NCI-H2196 treated with DMSO at 0.1 percent for 48 hours (cell line): ENCODE results near the gene DNAJB7.
"Not testable (repeated sequence)": the region's sequence is repeated elsewhere in the genome, so short reads cannot be mapped to it uniquely, and the experiment has no call there.

Experiments
- DNase-seq: peaks from one replicate; lab custom pipeline; 2025; ENCODE audit not compliant: unreplicated experiment; lab: John Stamatoyannopoulos, UW

DNAJB7 gene

DNA sequence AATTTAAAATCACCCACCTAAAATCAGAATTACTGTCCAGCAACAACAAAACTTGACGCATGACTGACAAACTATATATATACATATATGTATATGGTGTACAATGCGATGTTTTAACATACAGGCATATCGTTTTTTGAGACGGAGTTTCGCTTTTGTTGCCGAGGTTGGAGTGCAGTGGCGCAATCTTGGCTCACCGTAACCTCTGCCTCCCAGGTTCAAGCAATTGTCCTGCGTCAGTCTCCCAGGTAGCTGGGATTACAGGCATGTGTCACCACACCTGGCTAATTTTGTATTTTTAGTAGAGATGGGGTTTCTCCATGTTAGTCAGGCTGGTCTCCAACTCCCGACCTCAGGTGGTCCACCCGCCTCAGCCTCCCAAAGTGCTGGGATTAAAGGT is 16.1 kb downstream of the DNAJB7 start:
- not testable (repeated sequence) for DNase-seq

DNA sequence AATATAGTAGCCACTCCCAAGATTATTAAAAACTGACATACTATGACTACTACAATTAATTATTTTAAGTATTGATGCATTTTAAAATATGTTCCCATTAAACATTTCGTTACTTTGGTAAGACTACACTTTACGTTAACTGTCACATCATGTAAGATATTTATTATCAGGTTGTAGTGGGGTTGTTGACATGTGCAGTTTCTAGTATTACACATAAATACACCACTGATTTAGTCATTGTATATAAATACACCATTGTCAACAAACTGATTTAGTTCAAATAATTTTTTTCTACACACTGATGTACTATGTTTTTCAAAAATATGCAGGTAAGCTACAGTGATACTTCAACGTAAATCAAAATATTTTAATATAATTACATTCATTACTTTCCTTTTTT is 17.0 kb downstream of the DNAJB7 start:
- no peak for DNase-seq

DNA sequence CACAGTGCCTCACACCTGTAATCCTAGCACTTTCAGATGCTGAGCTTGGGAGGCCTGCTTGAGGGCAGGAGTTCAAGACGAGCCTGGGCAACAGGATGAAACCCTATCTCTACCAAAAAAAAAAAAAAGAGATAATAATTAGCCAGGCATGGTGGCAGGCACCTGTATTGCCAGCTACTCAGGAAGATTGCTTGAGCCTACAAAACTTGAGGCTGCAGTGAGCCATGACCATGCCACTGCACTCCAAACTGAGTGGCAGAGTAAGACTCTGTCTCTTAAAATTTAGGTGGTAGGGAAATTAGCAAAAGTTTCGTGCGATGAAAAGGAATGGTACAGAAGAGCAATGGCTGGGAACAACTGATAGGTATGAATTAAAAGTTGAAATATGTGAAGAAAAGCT is 23.4 kb downstream of the DNAJB7 start:
- DNase-seq: no peak

DNA sequence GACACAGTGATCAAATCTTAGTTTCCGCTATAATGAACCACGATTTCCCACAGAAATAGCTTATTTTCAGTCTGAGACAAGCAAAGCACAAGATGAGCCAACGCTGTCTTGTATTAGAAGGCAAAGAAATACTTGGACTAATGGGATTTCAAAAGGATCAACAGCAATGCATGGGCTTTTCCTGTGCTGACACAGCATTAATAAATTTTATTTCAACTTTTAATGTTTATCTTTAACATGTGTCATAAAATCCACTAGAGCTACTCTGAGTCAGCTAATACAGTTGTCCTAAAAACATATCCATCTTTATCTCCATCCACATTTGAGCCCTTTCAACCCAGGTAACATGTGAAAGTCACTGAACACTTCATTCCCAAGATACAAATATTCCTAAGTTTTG is 27.3 kb downstream of the DNAJB7 start:
- no peak for DNase-seq

DNA sequence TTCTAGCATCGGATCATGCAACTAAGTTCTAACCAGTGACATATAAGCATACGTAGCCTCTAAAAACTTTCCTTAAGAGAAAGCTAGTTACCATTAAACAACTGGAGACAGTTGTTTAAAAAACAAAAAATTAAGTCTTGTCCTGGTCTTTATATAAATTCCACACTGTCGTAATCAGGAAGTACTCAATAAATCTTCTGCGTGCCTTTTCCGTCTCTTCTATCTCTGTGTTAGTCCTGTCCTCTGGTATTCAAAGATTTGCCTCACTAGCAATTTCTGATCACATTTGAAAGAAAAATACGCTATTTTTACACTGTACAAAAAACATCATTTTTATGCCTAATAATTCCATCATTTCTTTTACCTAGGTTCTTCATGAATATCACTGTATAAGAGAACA is 32.8 kb downstream of the DNAJB7 start:
- DNase-seq: no peak

DNA sequence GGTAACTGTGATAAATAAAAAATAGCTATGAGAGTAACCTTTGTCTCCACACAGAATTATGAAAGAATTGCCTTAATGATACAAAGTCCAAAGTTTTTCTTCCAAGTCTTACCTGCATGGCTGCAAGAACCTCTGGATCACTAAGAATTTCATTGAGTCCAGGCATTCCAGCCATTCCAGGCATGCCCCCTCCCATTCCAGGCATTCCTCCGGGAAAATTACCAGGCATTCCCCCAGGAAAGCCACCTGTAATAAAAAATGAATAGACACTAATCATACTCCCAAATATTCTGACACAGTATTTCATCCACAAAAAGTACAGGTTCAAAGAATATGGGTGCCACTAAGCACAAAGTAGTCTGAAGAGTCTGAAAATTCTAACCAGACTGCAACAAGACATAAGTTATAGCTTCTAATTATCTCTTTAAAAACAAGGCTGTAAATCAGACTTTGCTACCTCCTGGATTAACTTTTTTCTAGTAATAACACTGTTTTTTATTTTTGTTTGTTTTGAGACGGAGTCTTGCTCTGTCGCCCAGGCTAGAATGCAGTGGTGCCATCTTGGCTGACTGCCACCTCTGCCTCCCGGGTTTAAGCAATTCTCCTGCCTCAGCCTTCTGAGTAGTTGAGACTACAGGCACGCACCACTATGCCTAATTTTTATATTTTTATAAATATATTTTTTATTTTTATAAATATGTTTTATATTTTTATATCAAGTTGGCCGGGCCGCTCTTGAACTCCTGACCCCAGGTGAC is 34.8 kb downstream of the DNAJB7 start:
- DNase-seq: no peak

DNA sequence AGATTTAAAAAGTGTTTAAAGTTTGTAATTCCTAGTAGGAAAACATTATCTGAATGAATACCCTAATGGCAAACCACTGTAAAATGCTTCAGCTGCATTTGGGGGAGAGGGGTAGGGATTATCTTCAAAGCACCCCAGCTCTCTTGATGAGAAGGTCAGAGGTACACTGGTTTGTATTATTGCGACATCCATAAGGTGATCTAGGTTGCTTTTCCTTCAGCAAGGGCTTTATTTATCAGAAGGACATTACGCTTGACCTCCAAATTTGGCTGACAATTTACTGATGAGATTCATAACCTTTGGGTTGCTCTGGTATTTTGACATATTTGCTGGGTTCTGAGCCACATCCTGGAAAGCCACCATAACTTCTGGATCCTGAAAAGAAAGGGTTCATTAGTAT is 35.6 kb downstream of the DNAJB7 start:
- DNase-seq: not testable (repeated sequence)

DNA sequence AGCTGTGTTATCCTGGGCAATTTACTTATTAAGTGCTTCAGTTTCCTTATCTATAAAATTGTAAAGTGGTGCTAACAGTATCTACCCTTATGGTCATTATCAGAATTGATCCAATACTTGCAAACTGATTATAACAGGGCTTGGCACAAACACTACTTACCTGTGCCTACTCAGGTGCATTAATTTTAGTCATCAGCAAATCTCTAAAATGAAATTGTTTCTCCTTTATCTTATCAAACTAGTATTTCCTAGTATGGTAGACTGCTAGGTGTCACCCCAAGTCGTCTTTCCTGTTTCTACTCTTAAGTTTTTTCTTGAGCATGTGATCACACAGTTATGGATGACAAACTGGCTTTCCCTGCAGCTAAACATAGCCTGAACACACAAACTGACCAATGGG is 38.5 kb downstream of the DNAJB7 start:
- no peak for DNase-seq

DNA sequence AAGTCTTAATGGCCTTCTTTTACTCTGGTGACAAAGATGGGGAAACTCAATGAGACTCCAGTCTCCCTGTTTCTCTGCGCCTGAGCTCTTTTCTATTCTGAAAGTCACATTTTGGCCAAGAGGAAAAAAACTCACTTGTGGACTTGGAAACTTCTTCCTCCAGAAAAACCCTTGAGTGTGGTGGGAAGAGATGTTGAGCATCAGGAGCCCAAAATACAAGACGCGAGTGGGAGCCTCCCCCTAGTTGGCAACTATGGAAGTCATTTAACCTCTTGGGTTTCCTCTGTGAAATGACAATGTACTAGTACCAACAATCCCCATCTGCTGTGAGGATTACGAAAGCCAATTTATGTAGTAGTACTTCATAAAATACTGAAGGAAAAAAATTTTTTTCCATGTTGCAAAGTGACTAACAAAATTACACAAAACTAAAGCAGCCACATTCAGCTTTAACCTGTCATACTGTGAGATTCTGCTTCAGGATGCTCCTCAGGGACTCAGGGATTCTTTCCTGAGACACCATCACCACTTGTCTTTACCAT is 42.2 kb downstream of the DNAJB7 start:
- no peak for DNase-seq

DNA sequence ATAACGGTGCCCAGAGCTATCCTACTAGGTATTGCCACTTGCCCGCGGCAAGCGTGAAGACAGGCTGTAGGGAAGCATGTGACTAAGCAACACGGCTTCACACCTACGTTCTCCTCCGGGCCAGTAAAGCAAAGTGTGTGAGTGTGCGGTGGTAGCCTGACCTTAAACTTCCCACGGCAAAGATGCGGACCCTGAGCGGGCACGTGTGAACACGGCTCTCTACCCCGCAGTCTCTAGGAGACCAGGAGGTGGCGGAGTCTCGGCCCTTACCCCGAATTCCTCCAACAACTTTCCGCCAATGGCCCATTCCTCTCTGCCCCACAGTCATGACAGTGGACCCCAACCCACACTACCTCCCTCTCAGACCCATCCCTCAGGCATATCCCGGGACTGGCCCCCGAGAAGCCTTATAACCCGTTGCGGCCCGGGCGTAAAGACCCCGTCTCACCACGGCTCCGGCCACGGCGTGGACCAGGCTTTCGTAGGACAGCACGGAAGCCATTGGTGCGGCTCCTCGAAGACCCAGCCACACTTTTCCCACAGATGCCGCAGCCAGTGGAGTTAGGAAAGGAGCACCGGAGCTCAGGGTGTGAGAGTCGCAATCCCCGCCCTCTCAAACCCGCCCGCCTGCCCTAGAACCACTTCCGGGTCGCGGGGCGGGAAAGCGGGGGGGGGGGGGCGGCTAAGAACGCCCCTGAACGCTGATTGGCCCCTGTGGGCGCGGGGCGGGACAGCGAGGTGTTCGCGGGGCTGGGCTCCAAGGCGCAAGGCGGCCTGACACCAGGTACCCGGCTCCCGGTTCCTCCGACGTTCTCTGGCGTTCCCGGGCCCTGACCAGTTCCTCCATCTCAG is 42.9 kb downstream of the DNAJB7 start, which contains the start of gene SLC25A17:
TSS of gene SLC25A17 (minus strand) at position 600 of the 852 bp plus-strand sequence. CDS start at position 502, 98 bp downstream.
- DNase-seq: peak; percentile 73

DNA sequence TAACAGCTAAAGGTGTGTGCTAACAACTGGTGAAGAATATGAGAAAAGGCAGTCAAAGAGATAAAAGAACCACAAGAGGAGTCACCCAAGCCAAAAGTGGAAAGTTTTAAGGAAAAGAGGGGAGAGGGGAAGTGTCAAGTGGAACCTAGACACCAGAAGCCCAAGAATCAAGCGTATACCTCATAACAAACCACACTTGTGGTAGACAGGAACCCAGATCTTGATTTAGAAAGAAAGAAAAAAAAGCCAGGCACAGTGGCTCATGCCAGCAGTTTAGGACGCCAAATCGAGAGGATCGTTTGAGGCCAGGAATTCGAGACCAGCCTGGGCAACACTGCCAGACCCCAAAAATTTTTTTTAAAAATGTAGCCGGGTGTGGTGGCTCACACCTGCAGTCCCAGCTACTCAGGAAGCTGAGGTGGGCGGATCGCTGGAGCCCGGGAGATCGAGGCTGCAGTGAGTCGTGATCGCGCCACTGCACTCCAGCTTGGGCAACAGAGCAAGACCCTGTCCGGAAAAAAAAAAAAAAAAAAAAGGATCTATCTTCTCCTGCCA is 43.6 kb downstream of the DNAJB7 start:
- no peak for DNase-seq

DNA sequence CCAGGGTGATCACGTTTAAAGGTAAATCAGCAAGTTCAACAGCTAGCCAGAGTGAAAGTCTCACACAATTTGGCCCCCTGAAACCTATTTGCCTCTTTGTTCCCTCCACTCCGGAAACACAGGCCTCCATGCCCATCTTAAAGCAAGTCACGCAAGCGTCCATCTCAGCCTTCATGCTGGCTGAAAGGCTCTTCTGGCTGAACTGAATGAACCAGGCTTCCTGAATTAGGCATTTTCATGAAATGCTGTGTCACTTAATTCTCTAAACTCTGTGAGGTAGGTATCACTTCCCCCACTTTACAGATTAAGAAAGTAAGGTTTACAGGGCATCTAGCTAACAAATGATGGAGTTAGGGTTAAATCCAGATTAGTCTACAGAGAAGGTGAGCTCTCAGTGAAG is 44.2 kb downstream of the DNAJB7 start:
- DNase-seq: no peak

DNA sequence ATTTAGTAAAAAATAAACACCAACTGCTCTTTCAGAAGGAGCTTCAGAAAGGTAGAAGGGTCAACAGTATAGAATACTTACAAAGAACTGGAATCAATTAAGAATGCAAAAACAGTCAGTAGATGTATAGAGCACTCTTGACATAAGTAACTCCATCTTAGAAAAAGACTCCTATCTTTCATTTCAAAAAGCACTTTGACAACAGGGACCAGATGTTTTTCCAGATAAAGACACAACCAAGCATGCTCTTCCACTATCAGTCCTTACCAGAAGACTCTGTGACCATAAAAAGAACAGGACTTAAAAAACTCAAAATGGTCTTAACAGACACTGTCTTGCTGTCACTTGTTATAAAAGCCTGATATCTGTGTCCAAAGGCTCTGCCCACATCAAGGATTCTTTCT is 48.0 kb downstream of the DNAJB7 start:
- DNase-seq: no peak
